ENCODE results near the gene GPRC5A.

GPRC5A gene

DNA sequence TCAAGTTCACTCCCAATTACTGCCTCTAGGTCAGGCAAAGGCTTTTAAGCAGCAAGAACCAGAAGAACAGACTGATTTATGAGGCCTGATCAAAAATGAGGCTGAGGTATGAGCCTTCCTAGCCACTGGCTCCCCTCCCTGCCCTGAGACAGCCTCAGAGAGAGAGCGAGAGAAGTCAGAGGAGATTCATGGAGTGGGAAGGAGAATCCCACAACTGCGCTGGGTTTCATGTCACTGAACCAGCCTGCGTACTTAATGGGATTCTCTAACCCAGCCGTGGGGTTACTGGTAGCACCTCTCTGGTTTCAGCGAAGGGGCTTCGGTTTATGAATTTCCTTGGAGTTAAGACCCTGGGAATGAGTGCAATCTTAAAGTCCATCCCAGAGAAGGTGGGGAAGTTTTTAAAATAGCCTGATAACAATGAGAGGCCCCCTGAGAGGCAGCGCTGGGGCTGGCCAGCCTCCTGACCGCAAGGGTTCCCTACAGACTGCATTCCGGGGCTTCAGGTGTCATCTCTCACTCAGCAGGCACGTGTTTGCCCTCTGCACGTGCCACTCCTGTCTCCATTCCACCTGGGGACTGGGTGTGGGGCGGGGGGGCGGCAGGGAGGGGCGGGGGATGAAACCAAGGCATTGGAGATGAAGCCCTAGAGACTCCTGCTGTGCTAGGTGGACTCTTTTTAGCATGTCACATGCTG, 6.1 kb upstream of the GPRC5A start:
- no peak for DNase-seq

DNA sequence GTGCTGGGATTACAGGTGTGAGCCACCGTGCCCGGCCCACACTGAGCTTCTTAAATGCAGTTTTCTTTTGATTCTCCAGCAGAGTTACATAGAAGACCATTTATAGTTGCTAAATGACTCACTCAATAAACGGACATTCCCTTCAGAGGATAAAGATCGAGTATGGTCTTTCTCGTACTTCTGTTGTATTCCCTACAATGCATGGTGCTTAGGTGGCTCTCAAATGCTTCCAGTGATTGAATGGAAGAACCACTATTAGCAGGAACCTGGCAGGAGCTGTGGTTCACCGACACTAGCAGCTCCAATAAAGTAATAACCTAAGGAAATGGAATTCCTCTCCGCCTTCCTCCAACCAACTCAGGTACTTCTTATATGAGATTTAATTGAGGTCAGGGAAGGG, 3.9 kb upstream of the GPRC5A start:
- no peak for DNase-seq

DNA sequence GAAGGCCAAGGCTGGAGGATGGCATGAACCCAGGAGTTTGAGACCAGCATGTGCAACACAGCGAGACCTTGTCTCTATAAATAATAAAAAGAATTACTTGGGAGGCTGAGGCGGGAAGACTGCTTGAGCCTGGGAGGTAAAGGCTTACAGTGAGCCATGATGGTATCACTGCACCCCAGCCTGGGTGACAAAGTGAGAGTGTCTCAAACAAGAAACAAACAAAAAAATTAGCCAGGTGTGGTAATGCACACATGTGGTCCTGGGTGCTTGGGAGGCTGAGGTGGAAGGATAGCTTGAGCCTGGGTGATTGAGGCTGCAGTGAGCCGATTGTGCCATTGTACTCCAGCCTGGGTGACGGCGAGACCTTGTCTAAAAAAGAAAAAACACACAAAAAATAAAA, 1.7 kb upstream of the GPRC5A start:
- no peak for DNase-seq

DNA sequence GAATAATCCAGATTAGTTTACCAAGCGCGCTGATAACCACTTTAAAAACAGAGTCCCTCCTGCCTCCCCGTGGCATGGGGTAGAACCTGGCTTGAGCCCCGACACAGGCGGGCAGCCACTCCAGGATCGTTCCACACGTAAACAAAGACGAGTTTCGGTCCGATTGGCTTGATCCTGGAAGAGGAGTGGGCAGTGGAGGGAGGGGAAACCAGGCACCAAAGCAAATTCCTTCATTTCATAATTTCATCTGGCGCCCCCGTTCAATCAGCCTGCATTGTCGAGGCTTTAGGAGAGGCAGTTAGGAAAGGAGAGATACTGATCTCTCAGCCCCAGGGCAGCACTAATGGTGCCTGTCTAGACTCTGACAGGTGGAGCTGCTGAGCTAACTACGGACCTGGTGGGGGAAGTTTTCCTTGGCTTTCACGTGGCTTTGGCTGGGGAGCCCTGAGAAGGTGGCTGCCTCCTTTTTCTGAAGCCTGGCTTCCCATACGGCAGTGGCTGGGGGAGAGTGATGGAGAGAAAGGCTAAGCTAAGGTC, 751 bp upstream of the GPRC5A start:
- DNase-seq, result no peak

DNA sequence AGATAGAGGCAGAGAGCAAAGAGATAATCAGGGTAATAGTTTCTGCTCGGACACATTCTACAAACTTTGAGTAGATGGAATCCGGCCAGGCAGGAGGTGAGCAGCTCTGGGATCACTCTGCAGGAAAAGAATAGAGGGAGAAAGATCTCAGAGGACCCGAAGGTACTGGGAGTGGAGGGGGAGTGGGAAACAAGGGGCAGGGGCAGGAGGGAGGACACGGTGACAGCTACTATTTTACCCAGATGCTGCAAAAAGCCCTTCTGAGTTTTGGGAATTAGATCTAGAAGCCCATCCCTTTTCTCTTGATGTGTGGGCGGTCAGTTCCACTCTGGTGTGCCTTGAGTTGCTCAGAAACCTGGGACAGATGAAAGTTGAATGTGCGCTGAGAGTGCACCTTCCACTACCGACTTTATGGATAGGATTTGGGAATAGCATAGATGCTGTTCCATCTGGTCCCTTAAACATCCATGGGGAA, 556 bp downstream of the GPRC5A start:
- no peak for DNase-seq

- no peak for DNase-seq
Observed at GRCh38 chr12:12892681-12893141, 1.3 kb downstream of the GPRC5A start.

DNA sequence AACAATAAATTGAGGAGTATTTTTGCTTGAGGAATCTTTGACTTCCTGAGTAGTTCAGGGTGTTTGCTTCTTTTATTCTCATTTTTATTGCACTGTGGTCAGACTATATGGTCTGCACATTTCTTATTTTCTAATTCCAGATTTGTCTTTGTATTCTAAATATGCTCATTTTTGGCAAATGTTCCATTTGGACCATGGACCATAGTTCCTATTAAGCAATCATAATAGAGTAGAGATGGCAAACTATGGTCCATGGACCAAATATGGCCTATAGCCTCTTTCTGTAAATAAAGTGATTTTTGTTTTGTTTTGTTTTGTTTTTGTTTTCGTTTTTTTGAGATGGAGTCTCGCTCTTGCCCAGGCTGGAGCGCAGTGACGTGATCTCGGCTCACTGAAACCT, 2.1 kb downstream of the GPRC5A start:
- no peak for DNase-seq

DNA sequence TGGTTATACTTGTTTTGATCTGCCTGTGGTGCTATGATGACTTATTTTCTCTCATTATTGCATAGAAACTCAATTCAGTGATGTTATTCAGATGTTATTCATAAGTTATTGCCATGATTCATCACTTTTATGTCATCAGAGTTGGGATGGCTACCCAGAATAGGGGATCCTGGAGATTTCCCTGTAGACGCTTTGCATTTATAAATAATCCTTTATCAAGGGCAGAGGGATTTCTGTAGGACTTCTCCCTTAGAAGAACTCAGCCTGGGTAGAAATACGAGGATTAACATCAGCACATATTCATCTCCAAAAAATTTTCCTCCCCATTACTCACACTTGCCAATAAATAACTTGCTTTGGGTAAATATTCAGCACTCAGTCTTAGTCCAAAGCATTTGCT, 4.9 kb downstream of the GPRC5A start:
- no peak for DNase-seq

GRCh38 chr12:12897302-12897701, 5.9 kb downstream of the GPRC5A start:
- DNase-seq, result no peak

GRCh38 chr12:12898136-12898717, 6.9 kb downstream of the GPRC5A start:
- DNase-seq, result no peak

DNA sequence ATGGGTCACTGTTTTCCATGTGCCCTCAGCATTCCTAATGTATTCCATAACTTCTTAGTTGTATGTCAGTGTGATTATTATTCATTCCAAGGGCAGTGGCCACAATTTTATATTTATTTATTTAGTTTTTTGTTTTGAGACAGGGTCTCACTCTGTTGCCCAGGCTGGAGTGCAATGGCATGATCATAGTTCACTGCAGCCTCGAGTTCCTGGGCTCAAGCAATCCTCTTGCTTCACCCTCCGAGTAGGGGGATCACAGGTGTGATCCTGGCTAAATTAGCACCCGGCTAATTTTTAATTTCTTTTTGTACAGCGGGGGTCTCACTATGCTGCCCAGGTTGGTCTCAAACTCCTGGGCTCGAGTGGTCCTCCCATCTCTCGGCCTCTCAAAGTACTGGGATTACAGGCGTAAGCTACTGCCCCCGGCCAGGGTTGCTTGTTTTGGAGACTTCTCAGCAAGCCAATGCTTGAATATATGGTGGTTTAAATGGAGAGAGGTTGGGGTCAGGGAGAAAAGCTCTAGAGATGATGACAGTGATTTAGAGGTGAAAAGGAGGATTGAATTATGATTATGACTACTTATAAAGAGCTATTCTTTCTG, 7.6 kb downstream of the GPRC5A start:
- DNase-seq, result no peak

DNA sequence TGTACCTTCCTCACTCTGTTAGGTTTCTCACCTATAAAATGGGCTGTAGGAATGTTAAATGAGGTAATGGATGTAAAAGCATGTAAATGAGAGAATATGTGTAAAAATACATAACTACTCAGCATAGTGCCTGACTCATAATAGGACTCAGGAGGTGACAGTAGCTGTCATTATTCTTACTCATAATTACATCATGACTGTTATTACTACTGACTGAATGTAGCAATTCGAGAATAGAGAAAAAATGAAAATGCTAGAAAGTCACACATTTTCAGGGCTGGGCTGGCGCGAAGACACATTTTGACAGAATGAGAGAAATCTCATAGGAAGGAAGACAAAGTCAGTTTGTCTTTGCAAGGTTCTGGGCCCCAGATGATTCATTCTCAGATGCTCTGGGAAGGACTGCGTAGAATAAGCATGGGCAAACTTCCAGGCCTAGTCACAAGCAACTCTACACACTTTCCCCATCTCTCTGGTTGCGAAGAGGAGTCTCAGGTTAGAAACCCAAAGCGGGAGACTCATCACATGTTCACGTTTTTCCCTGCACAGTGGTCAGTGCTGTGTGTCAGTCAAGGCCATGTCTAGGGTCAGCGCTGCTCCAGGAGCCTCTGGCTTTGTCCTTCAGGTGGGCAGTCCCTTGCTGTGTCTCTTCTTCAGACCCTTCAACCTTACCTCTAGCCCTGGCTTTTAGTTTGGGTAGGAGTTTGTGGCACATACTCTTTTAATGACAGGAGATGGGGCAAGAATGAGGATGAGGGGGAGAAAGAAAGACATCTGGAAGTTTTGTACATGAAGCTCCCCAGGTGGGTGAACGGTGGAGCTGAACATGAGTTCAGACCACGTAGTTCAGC, 8.4 kb downstream of the GPRC5A start:
- peak; percentile 77 for DNase-seq

DNA sequence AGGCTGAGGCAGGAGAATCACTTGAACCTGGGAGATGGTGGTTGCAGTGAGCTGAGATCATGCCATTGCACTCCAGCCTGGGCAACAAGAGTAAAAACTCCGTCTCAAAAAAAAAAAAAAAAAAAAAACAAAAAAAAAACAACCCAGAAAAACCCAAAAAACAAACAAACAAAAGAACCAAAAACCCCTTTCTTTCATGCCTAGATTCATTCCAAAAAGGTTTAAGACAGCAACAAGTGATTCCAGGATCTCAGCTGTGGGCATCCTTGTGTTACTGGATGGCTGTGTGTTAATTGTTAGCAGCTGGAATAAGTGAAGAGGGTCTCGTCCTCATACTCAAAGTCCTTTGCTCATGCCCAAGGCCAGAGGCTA, 9.4 kb downstream of the GPRC5A start:
- no peak for DNase-seq

DNA sequence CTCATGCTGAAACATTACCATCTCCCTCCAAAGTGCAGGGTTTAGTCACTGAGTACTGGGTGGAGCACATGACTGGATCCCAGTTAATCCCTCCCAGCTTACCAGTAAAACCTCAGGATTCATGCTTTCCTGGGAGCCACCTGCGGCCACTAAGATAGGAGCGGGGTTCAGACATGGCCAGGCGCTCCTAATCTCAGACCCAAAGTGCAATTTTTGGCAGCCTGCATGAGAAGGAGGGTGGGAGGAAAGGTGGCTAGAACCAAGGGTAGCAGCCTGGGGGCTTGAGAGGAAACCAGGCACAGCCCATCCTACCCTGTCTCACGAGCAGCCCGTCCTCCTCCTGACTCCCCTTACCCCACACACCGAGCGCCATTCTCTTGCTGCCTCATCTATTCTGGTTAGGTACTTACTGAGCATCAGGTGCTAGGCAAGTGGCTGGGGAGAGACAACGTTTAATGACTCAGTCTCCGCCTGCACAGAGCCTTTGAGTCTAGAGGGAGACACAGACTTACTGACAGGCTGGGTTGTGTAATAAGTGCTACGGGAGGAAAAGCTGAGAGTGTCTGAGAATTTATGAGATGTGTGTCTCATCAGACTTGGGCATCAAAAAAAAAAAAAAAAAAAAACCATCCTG, 9.9 kb downstream of the GPRC5A start:
- DNase-seq, result peak; percentile 35

DNA sequence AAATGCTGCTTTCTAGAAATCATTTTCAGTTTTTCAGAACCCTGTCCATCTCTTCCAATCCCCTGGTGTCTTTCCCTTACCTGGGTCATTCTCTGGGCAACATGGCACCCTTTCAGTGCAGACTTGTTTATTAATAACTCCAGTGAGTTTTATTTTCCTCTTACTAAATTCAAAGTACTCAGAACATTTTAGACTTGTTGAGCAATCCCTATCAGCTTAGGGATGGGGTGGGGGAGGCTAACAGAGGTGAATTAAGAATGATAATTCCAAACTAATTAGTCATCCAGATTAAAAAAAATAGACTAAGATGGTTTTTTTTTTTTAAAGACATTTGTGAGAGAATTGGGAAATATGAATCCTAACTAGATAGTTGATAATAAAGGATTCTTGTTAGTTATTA, 10.7 kb downstream of the GPRC5A start:
- DNase-seq, result no peak

DNA sequence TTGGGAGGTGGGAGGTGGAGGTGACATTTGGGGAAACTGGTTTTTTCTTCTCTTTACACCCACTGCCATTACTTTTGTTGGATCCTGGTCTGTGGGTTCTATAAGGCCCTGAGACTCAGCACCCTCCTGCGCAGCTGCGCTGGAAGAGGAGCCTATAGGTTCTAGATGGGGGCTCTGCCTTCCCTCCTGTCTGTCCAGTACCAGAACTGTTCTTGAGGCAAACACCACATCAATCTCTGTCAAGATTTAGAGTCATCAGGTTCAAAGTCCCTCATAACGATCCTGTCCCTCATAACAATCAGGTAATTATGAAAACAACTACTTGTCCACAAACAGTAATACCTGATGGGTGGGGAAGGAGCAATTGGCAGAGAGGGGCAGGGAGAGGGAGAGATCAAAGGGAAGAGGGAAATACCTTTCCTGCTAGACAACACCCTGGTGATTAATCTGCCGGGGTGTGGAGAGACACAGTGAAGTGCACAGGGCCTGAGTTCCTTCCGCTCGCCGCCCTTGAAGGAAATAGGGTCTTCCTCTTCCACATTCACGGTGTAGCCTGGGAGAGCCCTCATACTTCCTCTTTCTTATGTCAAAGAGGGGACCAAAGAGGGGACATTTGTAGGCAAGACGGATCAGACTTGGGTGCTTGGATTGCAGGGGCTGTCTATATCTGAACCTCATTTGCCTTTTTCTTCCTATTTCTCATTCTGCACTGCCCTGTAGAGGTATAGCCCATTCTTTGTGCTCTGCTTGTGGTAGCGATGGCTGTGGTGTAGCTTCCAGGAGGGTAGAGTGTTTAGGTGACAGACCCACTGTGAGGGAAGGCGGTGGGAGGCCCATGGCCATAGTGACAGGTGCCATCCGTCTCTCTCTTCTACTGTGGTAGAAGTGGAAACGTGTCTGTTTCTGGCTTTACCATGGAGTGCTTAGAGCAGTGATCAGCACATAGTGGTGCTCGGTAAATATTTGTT, 12.6 kb downstream of the GPRC5A start:
- DNase-seq, result peak; percentile 19

DNA sequence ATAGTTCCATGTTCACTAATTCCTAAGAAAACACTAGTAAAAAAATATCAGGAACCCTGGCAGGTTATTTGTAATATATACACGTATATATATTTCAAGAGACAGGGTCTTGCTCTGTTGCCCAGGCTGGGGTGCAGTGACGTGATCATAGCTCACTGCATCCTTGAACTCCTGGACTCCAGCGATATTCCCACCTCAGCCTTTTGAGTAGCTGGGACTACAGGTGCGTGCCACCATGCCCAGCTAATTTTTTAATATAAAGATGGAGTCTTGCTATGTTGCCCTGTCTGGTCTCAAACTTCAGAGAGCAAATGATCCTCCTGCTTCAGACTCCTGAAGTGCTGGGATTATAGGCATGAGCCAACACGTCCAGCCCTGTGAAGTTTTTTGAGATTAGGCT, 16.2 kb downstream of the GPRC5A start:
- no peak for DNase-seq

- no peak for DNase-seq
Observed at GRCh38 chr12:12908252-12908651, 16.9 kb downstream of the GPRC5A start.

DNA sequence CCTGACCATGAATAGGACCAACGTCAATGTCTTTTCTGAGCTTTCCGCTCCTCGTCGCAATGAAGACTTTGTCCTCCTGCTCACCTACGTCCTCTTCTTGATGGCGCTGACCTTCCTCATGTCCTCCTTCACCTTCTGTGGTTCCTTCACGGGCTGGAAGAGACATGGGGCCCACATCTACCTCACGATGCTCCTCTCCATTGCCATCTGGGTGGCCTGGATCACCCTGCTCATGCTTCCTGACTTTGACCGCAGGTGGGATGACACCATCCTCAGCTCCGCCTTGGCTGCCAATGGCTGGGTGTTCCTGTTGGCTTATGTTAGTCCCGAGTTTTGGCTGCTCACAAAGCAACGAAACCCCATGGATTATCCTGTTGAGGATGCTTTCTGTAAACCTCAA, 17.3 kb downstream of the GPRC5A start:
- no peak for DNase-seq

GRCh38 chr12:12909228-12909994, 18.0 kb downstream of the GPRC5A start:
- no peak for DNase-seq

- no peak for DNase-seq
Observed at GRCh38 chr12:12909995-12910420, 18.6 kb downstream of the GPRC5A start.
